GM12872 (cell line): ENCODE data around the gene LIG1.

ENCODE experiments used
- TF ChIP-seq, protein P1 (sequence below): IDR thresholded peaks from 3 replicates; pipeline ENCODE4 v1.5.1; 2011; ENCODE audit warnings: low read depth, mild to moderate bottlenecking, low read length, moderate library complexity; ENCODE audit not compliant: insufficient read depth

LIG1 gene

DNA sequence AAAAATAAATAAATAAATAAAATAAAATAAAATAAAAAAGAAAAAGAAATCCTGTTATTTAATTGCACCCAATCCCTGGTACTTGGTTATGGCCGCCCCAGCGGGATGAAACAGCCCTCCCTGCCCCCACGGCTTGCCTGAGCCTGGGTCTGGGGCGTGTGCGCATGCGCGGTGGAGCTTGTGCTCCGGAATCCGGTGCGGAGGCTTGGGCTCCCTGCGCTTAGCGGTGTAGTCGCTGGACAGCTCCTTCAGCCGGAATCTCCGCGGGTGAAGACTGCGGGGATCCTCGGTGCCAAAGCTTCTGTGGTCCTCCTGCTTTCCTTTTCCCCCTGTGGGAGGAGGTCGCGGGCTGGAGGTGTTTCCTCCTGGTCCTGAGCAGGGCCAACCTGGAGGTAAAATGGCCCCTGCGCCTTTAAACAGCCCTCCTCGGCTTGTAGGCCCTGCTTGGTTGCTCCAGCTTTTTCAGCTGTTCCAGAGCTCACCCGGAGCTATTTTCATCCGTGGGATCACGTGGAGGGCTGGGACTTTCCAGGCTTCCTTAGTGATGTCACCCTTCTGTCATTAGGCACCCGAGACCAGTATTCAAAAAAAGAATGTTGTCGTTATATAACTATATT is 59.7 kb downstream of the LIG1 start, which contains the start of gene PLA2G4C:
Gene PLA2G4C, minus strand, starts transcription at position 468 of the 617 bp plus-strand sequence. CDS start 4,288 bp downstream, outside the sequence.
- TF ChIP-seq, protein P1, sequence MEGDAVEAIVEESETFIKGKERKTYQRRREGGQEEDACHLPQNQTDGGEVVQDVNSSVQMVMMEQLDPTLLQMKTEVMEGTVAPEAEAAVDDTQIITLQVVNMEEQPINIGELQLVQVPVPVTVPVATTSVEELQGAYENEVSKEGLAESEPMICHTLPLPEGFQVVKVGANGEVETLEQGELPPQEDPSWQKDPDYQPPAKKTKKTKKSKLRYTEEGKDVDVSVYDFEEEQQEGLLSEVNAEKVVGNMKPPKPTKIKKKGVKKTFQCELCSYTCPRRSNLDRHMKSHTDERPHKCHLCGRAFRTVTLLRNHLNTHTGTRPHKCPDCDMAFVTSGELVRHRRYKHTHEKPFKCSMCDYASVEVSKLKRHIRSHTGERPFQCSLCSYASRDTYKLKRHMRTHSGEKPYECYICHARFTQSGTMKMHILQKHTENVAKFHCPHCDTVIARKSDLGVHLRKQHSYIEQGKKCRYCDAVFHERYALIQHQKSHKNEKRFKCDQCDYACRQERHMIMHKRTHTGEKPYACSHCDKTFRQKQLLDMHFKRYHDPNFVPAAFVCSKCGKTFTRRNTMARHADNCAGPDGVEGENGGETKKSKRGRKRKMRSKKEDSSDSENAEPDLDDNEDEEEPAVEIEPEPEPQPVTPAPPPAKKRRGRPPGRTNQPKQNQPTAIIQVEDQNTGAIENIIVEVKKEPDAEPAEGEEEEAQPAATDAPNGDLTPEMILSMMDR, result no peak

DNA sequence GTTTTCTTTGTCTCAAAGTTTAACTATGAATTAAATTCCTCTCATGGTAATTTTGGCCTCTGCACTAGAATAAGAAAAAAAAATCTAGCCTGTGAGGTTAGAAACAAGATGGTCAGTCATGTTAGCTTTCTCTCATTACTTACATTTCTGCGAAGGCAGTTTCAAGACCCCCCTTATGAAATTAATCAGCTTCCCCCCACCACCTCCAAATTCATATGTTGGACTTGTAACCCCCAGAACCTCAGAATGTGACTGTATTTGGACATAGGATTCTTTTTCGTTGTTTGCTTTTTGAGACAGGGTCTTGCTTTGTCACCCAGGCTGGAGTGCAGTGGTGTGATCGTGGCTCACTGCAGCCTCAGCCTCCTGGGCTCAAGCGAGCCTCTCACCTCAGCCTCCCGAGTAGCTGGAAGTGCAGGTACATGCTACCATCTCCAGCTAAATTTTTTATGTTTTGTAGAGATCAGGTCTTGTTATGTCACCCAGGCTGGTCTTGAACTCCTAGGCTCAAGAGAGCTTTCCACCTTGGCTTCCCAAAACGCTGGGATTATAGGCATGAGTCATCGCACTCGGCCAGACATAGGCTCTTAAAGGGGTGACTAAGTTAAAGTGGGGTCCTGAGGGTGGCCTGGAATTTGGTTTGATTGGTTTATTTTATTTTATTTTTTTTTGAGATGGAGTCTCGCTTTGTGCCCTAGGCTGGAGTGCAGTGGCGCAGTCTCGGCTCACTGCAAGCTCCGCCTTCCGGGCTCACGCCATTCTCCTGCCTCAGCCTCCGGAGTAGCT is 61.0 kb downstream of the LIG1 start:
- TF ChIP-seq, protein P1, result no peak

- TF ChIP-seq, protein P1, result no peak
Observed at GRCh38 chr19:48103922-48104321, 66.2 kb downstream of the LIG1 start.

GRCh38 chr19:48102870-48103751 is 67.0 kb downstream of the LIG1 start:
- TF ChIP-seq, protein P1, result peak; percentile 74

- TF ChIP-seq, protein P1, result no peak
Observed at GRCh38 chr19:48095612-48096175, 74.5 kb downstream of the LIG1 start.

GRCh38 chr19:48094855-48095203 is 75.3 kb downstream of the LIG1 start:
- TF ChIP-seq, protein P1, result no peak
